ENCODE data around the gene SERPINB8. TPM values are rescaled to one million over a fixed set of nuclear protein-coding genes. Genes with fewer than 3 reads are reported as not detected.

Gene SERPINB8
- total RNA-seq, 4 donors from 2014 or later, result 6.4 to 16.6 (median 11.5) TPM

DNA sequence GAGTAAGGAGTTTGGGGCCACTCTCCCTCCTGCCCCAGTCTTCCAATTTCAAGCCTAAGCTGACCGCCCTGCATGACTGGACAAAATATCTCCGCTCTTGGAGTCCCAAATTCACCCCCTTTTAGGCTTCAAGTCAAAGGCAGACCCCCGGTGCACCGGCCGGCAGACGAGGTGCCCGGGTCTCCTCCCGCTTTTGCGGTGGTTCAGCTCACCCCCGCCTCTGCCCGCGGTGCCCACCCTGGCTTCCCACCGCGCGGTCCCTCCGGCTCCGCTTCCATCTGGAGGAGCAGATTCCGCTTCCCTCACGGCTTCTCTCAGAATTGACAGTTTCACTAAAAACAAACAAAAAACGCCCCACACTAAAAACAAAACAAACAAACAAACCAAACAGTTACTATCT is 56.5 kb downstream of the SERPINB8 start:
- no peak for ATAC-seq
- Histone ChIP-seq H3K36me3 (no peaks in the 10 kb centered on the region), H3K4me3 (no peak overlapping the region), H3K27me3 (peaks cover 29% of the 10 kb centered on the region), H3K27ac (no peak overlapping the region), H3K9me3 (no peaks in the 10 kb centered on the region), H3K4me1 (no peaks in the 10 kb centered on the region)
- TF ChIP-seq EP300 (IDR thresholded peaks at IDR 0.05) (no peak), POLR2AphosphoS5 (IDR thresholded peaks at IDR 0.05) (no peak)
- TF ChIP-seq, protein P1, sequence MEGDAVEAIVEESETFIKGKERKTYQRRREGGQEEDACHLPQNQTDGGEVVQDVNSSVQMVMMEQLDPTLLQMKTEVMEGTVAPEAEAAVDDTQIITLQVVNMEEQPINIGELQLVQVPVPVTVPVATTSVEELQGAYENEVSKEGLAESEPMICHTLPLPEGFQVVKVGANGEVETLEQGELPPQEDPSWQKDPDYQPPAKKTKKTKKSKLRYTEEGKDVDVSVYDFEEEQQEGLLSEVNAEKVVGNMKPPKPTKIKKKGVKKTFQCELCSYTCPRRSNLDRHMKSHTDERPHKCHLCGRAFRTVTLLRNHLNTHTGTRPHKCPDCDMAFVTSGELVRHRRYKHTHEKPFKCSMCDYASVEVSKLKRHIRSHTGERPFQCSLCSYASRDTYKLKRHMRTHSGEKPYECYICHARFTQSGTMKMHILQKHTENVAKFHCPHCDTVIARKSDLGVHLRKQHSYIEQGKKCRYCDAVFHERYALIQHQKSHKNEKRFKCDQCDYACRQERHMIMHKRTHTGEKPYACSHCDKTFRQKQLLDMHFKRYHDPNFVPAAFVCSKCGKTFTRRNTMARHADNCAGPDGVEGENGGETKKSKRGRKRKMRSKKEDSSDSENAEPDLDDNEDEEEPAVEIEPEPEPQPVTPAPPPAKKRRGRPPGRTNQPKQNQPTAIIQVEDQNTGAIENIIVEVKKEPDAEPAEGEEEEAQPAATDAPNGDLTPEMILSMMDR (IDR thresholded peaks at IDR 0.05), result no peak
- whole genome bisulfite sequencing, 2 donors (ENCODE audit: low coverage in 1 of 2), result 57 to 84% methylated on average over 2 to 5 of the region's 20 CpGs

DNA sequence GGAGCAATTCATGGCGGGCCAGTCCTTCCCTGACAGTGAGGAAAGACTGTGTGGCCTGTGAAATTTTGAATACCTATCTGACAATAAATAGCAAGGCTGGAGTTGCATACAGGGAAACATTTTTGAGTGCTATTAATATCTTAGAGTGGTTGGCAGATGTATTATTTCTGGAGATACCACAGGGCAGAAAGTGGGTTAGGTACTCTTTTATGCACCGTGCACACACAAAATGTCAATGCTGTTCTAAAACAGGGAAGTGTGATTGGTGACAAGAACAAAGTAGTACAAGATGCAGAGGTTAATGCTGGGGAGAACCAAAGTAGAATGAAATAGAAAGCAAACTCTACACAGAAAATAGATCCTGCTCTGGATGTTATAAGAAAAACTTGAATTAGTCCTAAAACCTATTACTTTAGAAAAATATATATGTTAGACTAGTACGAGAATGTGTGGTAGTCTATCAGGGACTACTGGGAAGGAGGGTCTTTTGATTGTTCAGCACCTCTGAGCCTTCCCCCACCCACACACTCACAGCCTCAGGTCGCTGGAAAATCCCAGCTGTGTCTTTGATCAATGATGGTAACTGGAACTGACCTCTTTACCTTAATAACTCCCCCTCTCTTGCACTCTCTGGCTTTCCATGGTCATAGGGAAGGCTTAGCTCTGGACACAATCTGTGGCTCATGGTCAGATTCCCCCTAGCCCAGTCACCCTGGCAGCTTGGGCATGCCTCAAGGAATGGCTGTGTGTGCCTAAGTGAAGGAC is 58.2 kb downstream of the SERPINB8 start:
- H3K27me3 ChIP-seq, result peaks cover 29% of the 10 kb centered on the region
- H3K4me1 ChIP-seq, result no peaks in the 10 kb centered on the region
- H3K36me3 ChIP-seq, result no peaks in the 10 kb centered on the region
- 58 to 78% methylated on average over 4 of the region's 4 CpGs for WGBS, 2 donors (ENCODE audit: low coverage in 1 of 2)
- TF ChIP-seq POLR2AphosphoS5 (IDR thresholded peaks at IDR 0.05) (no peak), EP300 (IDR thresholded peaks at IDR 0.05) (no peak), POLR2A (IDR thresholded peaks at IDR 0.05) (no peak)
- TF ChIP-seq, protein P1 (IDR thresholded peaks at IDR 0.05), result no peak
- no peak for ATAC-seq
- H3K4me3 ChIP-seq, result no peak overlapping the region
- no peaks in the 10 kb centered on the region for H3K9me3 ChIP-seq
- H3K27ac ChIP-seq, result no peak overlapping the region

DNA sequence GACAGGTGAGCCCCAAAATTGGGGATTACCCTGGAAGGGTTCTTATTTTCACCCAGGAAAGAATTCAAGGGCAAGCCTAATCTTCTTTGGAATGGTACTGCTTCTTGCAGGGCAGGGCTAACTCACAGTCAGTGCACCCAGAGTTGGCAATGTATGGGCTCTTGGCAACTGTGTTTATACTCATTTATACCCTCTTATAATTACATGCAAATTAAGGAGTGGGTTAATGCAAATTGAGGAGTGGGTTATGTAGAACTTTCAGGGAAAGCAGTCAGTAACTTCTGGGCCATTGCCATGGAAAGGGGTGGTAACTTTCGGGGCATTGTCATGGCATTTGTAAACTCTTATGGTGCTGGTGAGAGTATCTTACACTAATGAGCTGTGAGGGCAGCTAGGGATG is 59.2 kb downstream of the SERPINB8 start:
- TF ChIP-seq POLR2AphosphoS5 (IDR thresholded peaks at IDR 0.05) (no peak), EP300 (IDR thresholded peaks at IDR 0.05) (no peak), POLR2A (IDR thresholded peaks at IDR 0.05) (no peak)
- TF ChIP-seq, protein P1 (IDR thresholded peaks at IDR 0.05), result no peak
- WGBS, 2 donors (ENCODE audit: low coverage in 1 of 2), result 86% methylated on average over 1 of the region's 1 CpG; no CpG with 5 or more reads in 1 of the 2 donors
- Histone ChIP-seq H3K27ac (no peak overlapping the region), H3K4me3 (no peak overlapping the region), H3K27me3 (peaks cover 29% of the 10 kb centered on the region), H3K9me3 (no peaks in the 10 kb centered on the region), H3K36me3 (no peaks in the 10 kb centered on the region), H3K4me1 (no peaks in the 10 kb centered on the region)
- ATAC-seq, result no peak

DNA sequence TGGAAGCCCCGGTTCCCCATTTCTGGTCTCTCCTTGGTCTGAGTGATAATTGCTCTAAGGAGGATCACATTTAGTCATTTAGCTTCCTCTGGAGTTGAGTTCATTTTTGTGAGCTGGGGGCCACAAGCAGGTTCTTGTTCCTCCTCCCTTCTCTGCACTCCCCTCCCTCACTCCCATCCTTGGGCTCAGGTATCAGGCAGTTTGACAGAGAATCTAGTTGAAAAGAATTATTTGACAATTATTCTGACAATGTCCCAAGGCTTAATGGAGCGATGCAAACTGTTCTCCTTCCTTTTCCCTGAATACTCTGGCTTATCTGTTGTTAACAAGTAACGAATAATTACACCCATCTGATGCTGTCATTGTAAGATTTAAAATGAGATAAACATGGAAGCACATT is 61.5 kb downstream of the SERPINB8 start:
- Histone ChIP-seq H3K27ac (no peak overlapping the region), H3K36me3 (no peaks in the 10 kb centered on the region), H3K4me1 (no peaks in the 10 kb centered on the region), H3K9me3 (no peaks in the 10 kb centered on the region), H3K27me3 (peaks cover 26% of the 10 kb centered on the region), H3K4me3 (no peak overlapping the region)
- TF ChIP-seq POLR2AphosphoS5 (IDR thresholded peaks at IDR 0.05), result no peak
- TF ChIP-seq EP300 (IDR thresholded peaks at IDR 0.05), result no peak
- TF ChIP-seq, protein P1 (IDR thresholded peaks at IDR 0.05), result no peak
- TF ChIP-seq POLR2A (IDR thresholded peaks at IDR 0.05), result no peak
- WGBS, 2 donors (ENCODE audit: low coverage in 1 of 2), result 87 to 95% methylated on average over 2 to 3 of the region's 3 CpGs
- ATAC-seq, result no peak

DNA sequence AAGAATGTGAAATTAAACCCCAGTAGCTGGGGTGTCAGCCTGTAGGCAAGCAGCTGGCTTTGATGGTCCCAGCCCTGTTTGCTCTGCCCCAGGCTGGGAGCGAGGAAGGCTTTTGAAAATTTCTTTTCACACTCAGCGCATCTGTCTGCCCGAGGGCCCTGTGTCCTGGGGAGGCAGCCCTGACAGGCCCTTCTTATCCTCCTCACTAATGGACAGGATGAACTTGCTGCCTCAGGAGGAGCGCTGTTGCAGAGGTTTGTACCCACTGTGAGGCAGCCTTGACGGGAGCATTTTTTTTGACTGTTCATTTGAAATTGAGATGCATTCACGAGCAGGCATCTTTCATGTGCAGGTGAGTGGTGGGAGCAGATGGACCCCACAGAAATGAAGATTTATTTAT is 62.4 kb downstream of the SERPINB8 start:
- H3K9me3 ChIP-seq, result no peaks in the 10 kb centered on the region
- no peak for ATAC-seq
- no peak for TF ChIP-seq POLR2AphosphoS5 (IDR thresholded peaks at IDR 0.05)
- no peak for TF ChIP-seq EP300 (IDR thresholded peaks at IDR 0.05)
- no peak for TF ChIP-seq POLR2A (IDR thresholded peaks at IDR 0.05)
- TF ChIP-seq, protein P1 (IDR thresholded peaks at IDR 0.05), result no peak
- 48 to 67% methylated on average over 3 to 5 of the region's 6 CpGs for WGBS, 2 donors (ENCODE audit: low coverage in 1 of 2)
- H3K4me3 ChIP-seq, result no peak overlapping the region
- no peaks in the 10 kb centered on the region for H3K36me3 ChIP-seq
- no peaks in the 10 kb centered on the region for H3K4me1 ChIP-seq
- peaks cover 19% of the 10 kb centered on the region for H3K27me3 ChIP-seq
- H3K27ac ChIP-seq, result no peak overlapping the region
